ENCODE data around the gene PDILT.

The PDILT gene

GRCh38 chr16:20393801-20394577, 10.5 kb downstream of the PDILT start:
- intact Hi-C loops (cut with micrococcal nuclease): no loop called here
- H3K27ac Mint-ChIP-seq: no peak overlapping the region

DNA sequence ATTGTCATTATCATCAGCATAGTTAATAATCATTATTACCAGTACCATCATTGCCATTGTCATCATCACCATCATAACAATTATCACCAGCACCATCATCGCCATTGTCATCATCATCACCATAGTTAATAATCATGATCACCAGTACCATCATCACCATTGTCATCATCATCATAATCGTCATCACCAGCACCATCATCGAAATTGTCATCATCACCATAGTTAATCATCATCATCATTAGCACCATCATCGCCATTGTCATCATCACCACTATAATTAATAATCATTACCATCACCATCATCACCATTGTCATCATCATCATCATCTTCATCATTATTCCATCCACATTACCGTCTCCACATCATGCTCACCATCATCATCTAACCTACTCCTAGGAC, 13.5 kb downstream of the PDILT start:
- Mint-ChIP-seq H3K36me3 (ENCODE audit: low read depth) (no peaks in the 10 kb centered on the region), H3K27ac (no peak overlapping the region), H3K4me3 (no peak overlapping the region), H3K9me3 (no peaks in the 10 kb centered on the region), H3K27me3 (peaks cover 15% of the 10 kb centered on the region), H3K4me1 (ENCODE audit: low read depth) (peaks cover 5% of the 10 kb centered on the region)
- intact Hi-C loops (cut with micrococcal nuclease): no loop called here

More at GRCh38 chr16:20393801-20394577, 10.5 kb downstream of the PDILT start:
- no peaks in the 10 kb centered on the region for H3K36me3 Mint-ChIP-seq (ENCODE audit: low read depth)
- H3K9me3 Mint-ChIP-seq: no peaks in the 10 kb centered on the region
- no peak overlapping the region for H3K4me3 Mint-ChIP-seq
- H3K27me3 Mint-ChIP-seq: peaks cover 3% of the 10 kb centered on the region
- peaks cover 5% of the 10 kb centered on the region for H3K4me1 Mint-ChIP-seq (ENCODE audit: low read depth)

GRCh38 chr16:20388854-20389253, 15.7 kb downstream of the PDILT start:
- H3K4me1 Mint-ChIP-seq (ENCODE audit: low read depth): peaks cover 3% of the 10 kb centered on the region
- no peak overlapping the region for H3K4me3 Mint-ChIP-seq
- no peak overlapping the region for H3K27ac Mint-ChIP-seq
- H3K9me3 Mint-ChIP-seq: no peaks in the 10 kb centered on the region
- no peaks in the 10 kb centered on the region for H3K36me3 Mint-ChIP-seq (ENCODE audit: low read depth)
- peaks cover 22% of the 10 kb centered on the region for H3K27me3 Mint-ChIP-seq
- intact Hi-C loops (cut with micrococcal nuclease): loop anchor here (5.0 kb wide), 1 partner anchor 318 kb away; no protein-coding TSS in a partner anchor

DNA sequence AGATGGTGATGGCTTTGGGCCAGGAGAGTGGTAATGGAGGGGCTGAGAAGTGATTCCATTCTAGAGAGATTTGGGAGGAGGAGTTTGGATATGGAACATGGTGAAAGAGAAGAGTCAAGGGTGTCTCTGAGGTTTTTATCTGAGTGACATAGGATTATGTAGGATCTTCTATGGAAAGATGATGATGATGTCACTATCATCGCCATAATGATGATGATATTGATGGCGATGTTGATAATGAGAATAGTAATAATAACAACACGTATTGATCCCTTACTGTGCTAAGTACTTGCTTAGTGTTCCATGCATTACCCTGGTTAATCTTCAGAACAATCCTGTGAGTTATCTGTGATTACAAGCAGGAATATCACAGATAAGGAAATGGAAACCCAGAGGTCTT, 16.6 kb downstream of the PDILT start:
- intact Hi-C loops (cut with micrococcal nuclease): loop anchor here (5.0 kb wide), 1 partner anchor 319 kb away; no protein-coding TSS in a partner anchor
- no peaks in the 10 kb centered on the region for H3K9me3 Mint-ChIP-seq
- H3K4me1 Mint-ChIP-seq (ENCODE audit: low read depth): no peaks in the 10 kb centered on the region
- H3K4me3 Mint-ChIP-seq: no peak overlapping the region
- H3K27ac Mint-ChIP-seq: no peak overlapping the region
- H3K27me3 Mint-ChIP-seq: peaks cover 22% of the 10 kb centered on the region
- no peaks in the 10 kb centered on the region for H3K36me3 Mint-ChIP-seq (ENCODE audit: low read depth)

DNA sequence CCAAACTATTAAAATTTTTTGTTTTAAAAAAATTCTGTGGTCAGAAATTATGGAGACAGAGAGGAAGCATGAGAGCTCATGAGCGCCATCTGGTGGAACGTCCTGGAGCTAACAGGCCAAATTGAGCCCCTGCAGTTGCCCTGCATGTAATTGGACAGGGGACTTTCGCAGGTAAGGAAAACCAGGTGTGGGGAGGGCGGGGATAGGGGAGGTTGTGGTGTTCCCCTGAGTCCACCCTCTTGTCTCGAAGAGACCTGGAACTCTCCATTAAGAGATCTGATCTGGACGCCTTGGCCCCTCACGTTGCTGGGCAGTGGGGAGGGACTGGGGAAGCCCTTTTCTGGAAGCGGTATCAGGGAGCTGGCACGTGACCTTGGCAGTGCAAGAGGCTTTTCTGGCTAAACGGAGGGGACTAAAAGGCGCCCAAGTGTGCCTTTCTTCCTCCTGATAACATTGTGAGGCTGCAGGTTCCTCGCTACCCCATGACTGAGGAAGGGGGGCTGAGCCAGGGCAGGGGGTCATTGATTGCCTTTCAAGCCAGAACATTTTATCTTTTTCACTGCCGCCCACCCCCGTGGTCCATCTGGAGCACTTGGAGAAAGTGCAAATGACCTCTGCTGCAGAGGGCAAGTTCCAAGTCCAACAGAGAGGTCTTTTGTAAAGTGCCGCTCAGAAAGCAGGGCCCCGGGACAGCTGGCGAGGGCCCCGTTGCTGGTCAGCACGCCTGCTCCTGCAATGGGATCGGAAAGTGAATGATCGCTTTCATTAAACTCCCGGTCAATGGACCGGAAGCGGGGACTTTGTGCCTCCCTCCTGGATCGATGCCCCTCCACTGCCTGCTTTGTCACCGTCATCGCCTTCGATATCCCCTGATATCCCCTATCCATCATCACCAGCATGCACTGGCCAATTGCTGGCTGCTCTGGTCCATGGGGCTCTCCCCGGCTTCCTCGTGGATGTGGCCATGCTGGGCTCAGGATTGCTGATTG, 18.4 kb downstream of the PDILT start:
- Mint-ChIP-seq H3K4me1 (ENCODE audit: low read depth) (no peaks in the 10 kb centered on the region), H3K27ac (no peak overlapping the region), H3K36me3 (ENCODE audit: low read depth) (no peaks in the 10 kb centered on the region), H3K4me3 (no peak overlapping the region), H3K9me3 (no peaks in the 10 kb centered on the region), H3K27me3 (peaks cover 24% of the 10 kb centered on the region)
- intact Hi-C loops (cut with micrococcal nuclease): loop anchor here (5.0 kb wide), 1 partner anchor 321 kb away; no protein-coding TSS in a partner anchor

DNA sequence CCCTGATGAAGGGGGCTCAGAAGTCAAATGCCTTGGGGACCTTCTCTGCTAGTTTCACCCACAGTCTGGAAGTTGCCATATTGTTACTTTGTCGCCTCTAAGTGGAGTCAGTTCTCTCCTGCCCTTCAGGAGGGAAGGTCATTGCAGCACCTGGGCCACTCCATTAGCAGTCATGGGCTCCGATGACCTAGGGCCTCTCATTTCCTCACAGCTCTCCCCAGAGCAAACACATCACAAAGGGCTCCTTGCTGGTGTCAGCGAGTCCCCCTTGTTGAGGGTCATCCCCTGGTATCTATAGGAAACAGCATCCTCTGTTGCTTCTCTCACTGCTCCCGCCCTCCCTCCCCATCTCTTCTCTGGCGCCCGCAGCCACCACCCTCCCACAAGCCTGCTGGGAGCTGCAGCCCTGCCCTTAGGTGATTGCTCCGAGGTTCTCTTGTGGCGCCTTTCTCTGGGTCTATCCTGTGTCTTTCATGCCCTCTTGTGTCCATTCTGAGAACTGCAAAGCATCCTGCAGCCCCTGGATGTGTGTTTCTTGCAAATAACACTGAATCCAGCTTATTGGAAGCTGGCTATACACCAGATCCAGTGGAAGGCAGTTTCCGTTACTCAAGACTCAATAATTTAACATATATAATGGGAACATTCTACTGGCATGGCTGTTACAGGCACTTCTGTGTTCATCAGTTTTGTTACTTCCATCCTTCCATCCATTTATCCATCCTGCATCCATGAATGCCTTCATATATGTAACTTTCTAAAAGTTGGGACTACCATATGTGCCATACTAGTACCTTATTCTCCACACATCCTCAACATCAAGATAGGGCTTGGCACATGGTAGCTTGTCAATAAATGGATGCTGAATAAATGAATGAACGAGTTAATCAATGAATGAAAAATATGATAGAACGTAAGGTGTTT, 21.2 kb downstream of the PDILT start:
- H3K4me1 Mint-ChIP-seq (ENCODE audit: low read depth): peaks cover 2% of the 10 kb centered on the region

DNA sequence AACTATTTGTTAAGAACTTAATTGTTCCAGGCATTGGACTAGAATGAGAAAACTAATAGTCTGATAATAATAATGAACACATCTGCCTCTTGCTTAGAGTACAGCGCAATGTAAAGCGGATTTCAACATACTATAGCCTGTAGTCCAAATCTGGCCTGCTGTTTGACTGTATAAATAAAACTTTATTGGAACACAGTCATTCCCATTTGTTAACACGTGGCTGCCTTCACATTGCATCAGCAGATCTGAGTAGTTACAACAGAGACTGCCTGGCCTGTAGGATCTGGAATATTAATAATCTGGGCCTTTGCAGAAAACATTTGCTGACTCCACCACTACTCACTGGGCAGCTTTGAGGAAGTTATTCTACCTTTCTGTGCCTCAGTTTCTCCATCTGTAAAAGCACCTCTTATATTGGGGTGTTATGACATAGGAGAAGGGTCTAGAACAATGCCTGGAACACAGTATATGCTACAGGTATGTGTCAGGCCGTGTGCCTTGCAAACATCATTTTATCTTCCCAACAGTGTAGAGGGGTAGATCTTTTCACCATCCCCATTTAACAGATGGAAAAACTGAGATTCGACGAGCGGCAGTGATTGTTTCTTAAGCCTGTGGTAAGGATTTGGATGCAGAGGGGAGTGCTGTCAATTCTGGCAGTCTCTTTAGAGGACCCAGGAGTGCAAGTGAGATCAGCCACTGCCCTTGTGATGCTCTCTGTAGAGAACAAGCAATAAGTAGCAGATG, 22.2 kb downstream of the PDILT start:
- Mint-ChIP-seq H3K36me3 (ENCODE audit: low read depth) (no peaks in the 10 kb centered on the region), H3K27me3 (peaks cover 23% of the 10 kb centered on the region), H3K4me1 (ENCODE audit: low read depth) (peaks cover 6% of the 10 kb centered on the region), H3K9me3 (no peaks in the 10 kb centered on the region), H3K27ac (no peak overlapping the region), H3K4me3 (no peak overlapping the region)
- intact Hi-C loops (cut with micrococcal nuclease): no loop called here

More for the DNA sequence above, 21.2 kb downstream of the PDILT start:
- Mint-ChIP-seq H3K27me3 (peaks cover 24% of the 10 kb centered on the region), H3K36me3 (ENCODE audit: low read depth) (no peaks in the 10 kb centered on the region), H3K4me3 (no peak overlapping the region), H3K9me3 (no peaks in the 10 kb centered on the region), H3K27ac (no peak overlapping the region)
- intact Hi-C loops (cut with micrococcal nuclease): loop anchor here (1.0 kb wide), 1 partner anchor 476 kb away; no protein-coding TSS in a partner anchor

DNA sequence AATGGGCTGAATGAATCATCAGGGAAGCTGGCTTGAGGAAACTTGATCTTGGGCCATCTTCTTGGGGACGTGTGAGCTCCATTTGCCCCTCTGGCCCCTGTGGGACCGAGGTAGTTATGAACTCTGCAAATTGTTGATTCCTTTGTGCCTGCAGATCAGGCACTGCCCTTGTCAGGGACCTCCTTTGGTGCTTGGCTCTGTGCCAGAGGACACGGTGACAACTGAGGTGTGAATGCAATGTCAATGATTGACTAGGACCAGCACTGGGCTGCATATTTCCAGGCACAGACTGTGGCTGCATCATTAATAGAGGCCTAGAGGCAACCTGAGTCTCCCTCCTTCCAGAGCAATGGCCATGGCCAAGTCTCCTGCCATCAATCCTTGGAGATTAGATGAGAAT, 23.8 kb downstream of the PDILT start:
- intact Hi-C loops (cut with micrococcal nuclease): no loop called here
- no peak overlapping the region for H3K4me3 Mint-ChIP-seq
- peaks cover 6% of the 10 kb centered on the region for H3K4me1 Mint-ChIP-seq (ENCODE audit: low read depth)
- no peak overlapping the region for H3K27ac Mint-ChIP-seq
- H3K36me3 Mint-ChIP-seq (ENCODE audit: low read depth): no peaks in the 10 kb centered on the region
- H3K9me3 Mint-ChIP-seq: no peaks in the 10 kb centered on the region
- peaks cover 14% of the 10 kb centered on the region for H3K27me3 Mint-ChIP-seq

DNA sequence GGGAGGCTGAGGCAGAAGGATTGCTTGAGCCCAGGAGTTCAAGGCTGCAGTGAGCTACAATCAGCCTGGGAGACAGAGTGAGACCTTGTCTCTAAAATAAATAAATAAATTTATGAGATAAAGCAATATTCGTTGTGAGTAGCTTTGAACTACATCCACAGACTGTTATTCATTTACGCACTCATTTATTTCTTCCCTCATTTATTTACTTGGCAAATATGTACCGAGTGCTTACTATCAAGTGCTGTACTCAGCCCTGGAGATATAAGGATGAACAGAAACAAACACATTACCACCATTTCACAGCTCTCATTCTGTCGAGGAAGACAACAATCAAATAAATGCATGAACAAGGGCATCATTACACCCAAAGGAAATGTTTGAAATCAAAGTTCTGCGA, 27.4 kb downstream of the PDILT start:
- no peaks in the 10 kb centered on the region for H3K9me3 Mint-ChIP-seq

DNA sequence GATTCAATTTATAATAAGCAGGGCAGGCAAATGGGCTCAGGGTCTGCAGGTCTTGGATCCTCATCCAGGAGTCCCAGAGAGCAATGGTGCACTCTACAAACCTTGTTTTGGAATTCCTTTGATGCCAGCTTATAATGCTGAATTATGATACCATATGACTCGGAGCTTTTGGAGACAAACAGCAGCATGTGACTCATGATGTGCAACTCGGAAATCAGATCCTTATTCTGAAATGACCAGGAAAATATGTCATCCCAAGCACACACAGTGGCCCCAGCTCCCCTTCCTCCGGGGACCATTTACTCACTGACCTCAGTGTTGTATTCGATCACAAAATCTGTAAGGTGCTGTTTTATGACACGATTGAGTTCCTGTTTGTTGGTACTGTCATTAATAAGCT, 31.8 kb downstream of the PDILT start:
- intact Hi-C loops (cut with micrococcal nuclease): no loop called here
- no peak overlapping the region for H3K27ac Mint-ChIP-seq
- H3K36me3 Mint-ChIP-seq (ENCODE audit: low read depth): no peaks in the 10 kb centered on the region
- H3K4me3 Mint-ChIP-seq: no peak overlapping the region
- H3K9me3 Mint-ChIP-seq: no peaks in the 10 kb centered on the region
- H3K27me3 Mint-ChIP-seq: peaks cover 17% of the 10 kb centered on the region
- H3K4me1 Mint-ChIP-seq (ENCODE audit: low read depth): no peaks in the 10 kb centered on the region

More for the DNA sequence above, 27.4 kb downstream of the PDILT start:
- peaks cover 13% of the 10 kb centered on the region for H3K27me3 Mint-ChIP-seq
- intact Hi-C loops (cut with micrococcal nuclease): no loop called here
- H3K4me1 Mint-ChIP-seq (ENCODE audit: low read depth): peaks cover 6% of the 10 kb centered on the region
- no peaks in the 10 kb centered on the region for H3K36me3 Mint-ChIP-seq (ENCODE audit: low read depth)
- H3K4me3 Mint-ChIP-seq: no peak overlapping the region
- no peak overlapping the region for H3K27ac Mint-ChIP-seq

- Mint-ChIP-seq H3K27me3 (peaks cover 11% of the 10 kb centered on the region), H3K4me1 (ENCODE audit: low read depth) (no peaks in the 10 kb centered on the region), H3K27ac (no peak overlapping the region), H3K36me3 (ENCODE audit: low read depth) (no peaks in the 10 kb centered on the region), H3K4me3 (no peak overlapping the region), H3K9me3 (no peaks in the 10 kb centered on the region)
- intact Hi-C loops (cut with micrococcal nuclease): no loop called here
Measured at GRCh38 chr16:20369452-20370054, 35.0 kb downstream of the PDILT start.

DNA sequence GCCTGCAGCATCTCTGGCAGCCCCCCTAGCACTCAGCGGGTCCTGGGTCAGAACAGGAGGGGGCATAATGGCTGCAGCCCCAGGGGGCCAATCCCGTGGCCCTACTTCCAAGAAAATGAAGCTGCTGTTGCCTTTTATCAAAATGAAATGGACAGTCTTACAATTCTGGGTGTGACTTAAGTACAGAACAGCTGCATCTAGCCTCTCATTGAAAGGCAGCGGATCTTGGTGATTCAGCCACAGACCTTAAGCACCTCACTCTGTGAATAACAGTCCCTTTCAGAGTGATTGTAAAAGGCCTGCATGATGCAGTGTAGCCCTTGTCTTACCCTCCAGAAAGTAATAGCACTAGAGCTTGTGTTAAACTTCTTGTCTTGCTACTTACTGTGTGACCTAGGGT, 40.5 kb downstream of the PDILT start:
- H3K27me3 Mint-ChIP-seq: peaks cover 6% of the 10 kb centered on the region
- H3K4me3 Mint-ChIP-seq: no peak overlapping the region
- intact Hi-C loops (cut with micrococcal nuclease): no loop called here
- no peaks in the 10 kb centered on the region for H3K4me1 Mint-ChIP-seq (ENCODE audit: low read depth)
- no peaks in the 10 kb centered on the region for H3K36me3 Mint-ChIP-seq (ENCODE audit: low read depth)
- no peaks in the 10 kb centered on the region for H3K9me3 Mint-ChIP-seq
- no peak overlapping the region for H3K27ac Mint-ChIP-seq

Data from dendritic cell treated with granulocyte-macrophage colony-stimulating factor and Interleukin-4, amounts not matched to agents 40 ng/mL and 50 ng/mL, for 4 days (primary cell).